Kidney (tissue), 14 donors: ENCODE results near the gene SERPINB8. TPM values are rescaled to one million over a fixed set of nuclear protein-coding genes. Genes with fewer than 3 reads are reported as not detected.

Experiments
- DNase-seq, 5 donors: peaks; one replicate each; pipeline ENCODE4 v3.0.0-alpha.2; 2013 to 2020
- FAIRE-seq: peaks from 2 replicates; lab custom pipeline; 2012; peaks lifted over from hg19 to GRCh38; lab: Jason Lieb, UNC
- H3K27ac ChIP-seq, 2 donors: one replicate each; pipeline ENCODE4 v1.7.0; 2013; ENCODE audit warnings: low read depth in 2 of 2, low read length in 2 of 2, inconsistent platforms in 1 of 2
- H3K27me3 ChIP-seq: one replicate; pipeline ENCODE4 v1.7.1; 2013; ENCODE audit warnings: low read length, inconsistent platforms; ENCODE audit not compliant: control insufficient read depth, insufficient read depth
- H3K36me3 ChIP-seq, 3 donors: one replicate each; pipeline versions ENCODE4 v1.7.0 to v1.7.1; 2013; ENCODE audit warnings: low read length in 3 of 3, control low read depth in 1 of 3, inconsistent platforms in 1 of 3; ENCODE audit not compliant: insufficient read depth in 3 of 3, control insufficient read depth in 2 of 3
- H3K4me1 ChIP-seq, 3 donors: one replicate each; pipeline versions ENCODE4 v1.7.0 to v1.7.1; 2013; ENCODE audit warnings: low read length in 3 of 3, inconsistent platforms in 1 of 3, low read depth in 1 of 3; ENCODE audit not compliant: control insufficient read depth in 2 of 3, insufficient read depth in 2 of 3
- H3K4me3 ChIP-seq, 3 donors: one replicate each; pipeline versions ENCODE4 v1.7.0 to v1.8.1; 2013; ENCODE audit warnings: low read length in 3 of 3, control low read depth in 1 of 3, inconsistent platforms in 1 of 3
- H3K9ac ChIP-seq, 3 donors: one replicate each; pipeline versions ENCODE4 v1.7.0 to v1.7.1; 2013; ENCODE audit warnings: low read length in 3 of 3, control low read depth in 1 of 3, inconsistent platforms in 1 of 3
- H3K9me3 ChIP-seq, 3 donors: one replicate each; pipeline versions ENCODE4 v1.7.0 to v1.7.1; 2013; ENCODE audit warnings: low read length in 3 of 3, control low read depth in 1 of 3, inconsistent platforms in 1 of 3; ENCODE audit not compliant: control insufficient read depth in 2 of 3, insufficient read depth in 1 of 3
- intact Hi-C: fragments of 100-400 bp; cut with DNase I; formaldehyde crosslinking; loops from one replicate; pipeline ENCODE4 v1.11.1; 2022
- polyA plus RNA-seq: library from polyadenylated mRNA; stranded (reverse); fragments of 350-450 nt; fragmentation: Illumina TruSeq; extraction: RNeasy Lipid Tissue Mini Kit (QIAGEN cat#74804); gene quantifications from one replicate; pipeline ENCODE4 v1.2.3, GENCODE V29; 2014; ENCODE audit warnings: low read depth, low replicate concordance; ENCODE audit not compliant: insufficient read depth
- total RNA-seq: library from RNA; stranded (reverse); fragmentation: NEBNext Ultra II Directional; extraction: Animal tissue kit (Norgen Biotek cat#: 25700); gene quantifications from one replicate; pipeline ENCODE4 v1.2.1, GENCODE V29; 2021
- TF ChIP-seq, protein P1 (sequence below): IDR thresholded peaks from 3 replicates; pipeline ENCODE4 v1.5.1; 2012; ENCODE audit warnings: mild to moderate bottlenecking, moderate library complexity, borderline replicate concordance; ENCODE audit not compliant: insufficient read depth; ENCODE audit errors: extremely low read depth
- donor health status: control.
- donor health status: control.
- donor health status: control.
- donor health status: control.
- donor health status: control.
- donor health status: DM: yes; HTN: yes; CAD: no.
- donor health status: Normal renal cell carcinoma (clear cell type).

Gene SERPINB8
- total and polyA plus RNA-seq, 2 donors from 2014 or later = 1.9 to 18.1 TPM

- Histone ChIP-seq H3K27me3 (no peaks in the 10 kb centered on the region), H3K9me3 (no peaks in the 10 kb centered on the region), H3K9ac (no peak overlapping the region), H3K4me1 (no peaks in the 10 kb centered on the region), H3K4me3 (no peak overlapping the region), H3K36me3 (no peaks in the 10 kb centered on the region), H3K27ac (no peak overlapping the region)
- FAIRE-seq = no peak
- no peak for DNase-seq
- intact Hi-C loops = no loop called here
- TF ChIP-seq, protein P1, sequence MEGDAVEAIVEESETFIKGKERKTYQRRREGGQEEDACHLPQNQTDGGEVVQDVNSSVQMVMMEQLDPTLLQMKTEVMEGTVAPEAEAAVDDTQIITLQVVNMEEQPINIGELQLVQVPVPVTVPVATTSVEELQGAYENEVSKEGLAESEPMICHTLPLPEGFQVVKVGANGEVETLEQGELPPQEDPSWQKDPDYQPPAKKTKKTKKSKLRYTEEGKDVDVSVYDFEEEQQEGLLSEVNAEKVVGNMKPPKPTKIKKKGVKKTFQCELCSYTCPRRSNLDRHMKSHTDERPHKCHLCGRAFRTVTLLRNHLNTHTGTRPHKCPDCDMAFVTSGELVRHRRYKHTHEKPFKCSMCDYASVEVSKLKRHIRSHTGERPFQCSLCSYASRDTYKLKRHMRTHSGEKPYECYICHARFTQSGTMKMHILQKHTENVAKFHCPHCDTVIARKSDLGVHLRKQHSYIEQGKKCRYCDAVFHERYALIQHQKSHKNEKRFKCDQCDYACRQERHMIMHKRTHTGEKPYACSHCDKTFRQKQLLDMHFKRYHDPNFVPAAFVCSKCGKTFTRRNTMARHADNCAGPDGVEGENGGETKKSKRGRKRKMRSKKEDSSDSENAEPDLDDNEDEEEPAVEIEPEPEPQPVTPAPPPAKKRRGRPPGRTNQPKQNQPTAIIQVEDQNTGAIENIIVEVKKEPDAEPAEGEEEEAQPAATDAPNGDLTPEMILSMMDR = no peak
Measured at GRCh38 chr18:64027931-64028695, 58.2 kb downstream of the SERPINB8 start.

GRCh38 chr18:64029096-64029495 lies 59.2 kb downstream of the SERPINB8 start:
- Histone ChIP-seq H3K9ac (no peak overlapping the region), H3K27ac (no peak overlapping the region), H3K4me3 (no peak overlapping the region), H3K9me3 (no peaks in the 10 kb centered on the region), H3K36me3 (no peaks in the 10 kb centered on the region), H3K4me1 (no peaks in the 10 kb centered on the region), H3K27me3 (no peaks in the 10 kb centered on the region)
- no peak for FAIRE-seq
- intact Hi-C loops = no loop called here
- TF ChIP-seq, protein P1 = no peak
- DNase-seq = no peak

GRCh38 chr18:64031411-64031810 lies 61.5 kb downstream of the SERPINB8 start:
- intact Hi-C loops = no loop called here
- Histone ChIP-seq H3K36me3 (no peaks in the 10 kb centered on the region), H3K4me3 (no peak overlapping the region), H3K9ac (no peak overlapping the region), H3K9me3 (no peaks in the 10 kb centered on the region), H3K27ac (no peak overlapping the region), H3K4me1 (no peaks in the 10 kb centered on the region), H3K27me3 (no peaks in the 10 kb centered on the region)
- DNase-seq = peak in 3 of 5 donors; percentile 49 to 68 (median 63)
- TF ChIP-seq, protein P1 = no peak
- no peak for FAIRE-seq
